ENCODE results near the gene PCNX4.

DNA sequence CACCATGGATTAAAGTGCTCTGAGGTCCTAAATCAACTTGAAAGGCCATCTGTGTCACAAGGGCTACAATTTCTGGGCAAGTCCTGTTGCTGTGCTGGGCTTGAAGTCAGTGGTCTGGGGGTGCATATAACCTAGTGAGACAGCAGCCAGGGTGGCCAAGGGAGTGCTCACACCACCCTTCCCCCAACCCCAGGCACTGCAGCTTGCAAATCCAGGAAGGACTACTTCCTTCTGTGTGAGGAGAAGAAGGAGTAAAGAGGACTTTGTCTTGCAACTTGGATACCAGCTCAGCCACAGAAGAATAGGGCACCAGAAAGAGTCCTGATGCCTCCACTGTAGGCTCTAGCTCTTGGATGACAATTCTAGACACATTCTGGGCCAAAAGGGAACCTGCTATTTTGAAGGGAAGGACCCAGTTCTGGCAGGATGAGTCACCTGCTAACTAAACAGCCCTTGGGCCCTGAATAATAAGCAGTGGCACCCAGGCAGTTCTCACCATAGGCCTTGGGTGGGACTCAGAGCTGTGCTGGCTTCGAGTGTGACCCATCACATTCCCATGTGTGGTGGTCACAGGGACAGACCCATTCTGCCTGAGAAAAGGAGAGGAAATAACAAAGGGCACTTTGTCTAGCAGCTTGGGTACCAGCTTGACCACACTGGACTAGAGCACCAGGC lies 106.0 kb downstream of the PCNX4 start:
- TF ChIP-seq CTCF (IDR thresholded peaks at IDR 0.05) (no peak), POLR2AphosphoS5 (IDR thresholded peaks at IDR 0.05; ENCODE audit: low read depth, low read length) (no peak), SIN3A (IDR thresholded peaks at IDR 0.05; ENCODE audit: borderline replicate concordance, insufficient read depth, low read depth, low read length) (no peak)

Measured in Panc1 (cell line).